ENCODE data around the gene KRTAP1-3.
A peak's percentile ranks its signal among the peaks of the same experiment; 100 is the strongest.

Gene KRTAP1-3

DNA sequence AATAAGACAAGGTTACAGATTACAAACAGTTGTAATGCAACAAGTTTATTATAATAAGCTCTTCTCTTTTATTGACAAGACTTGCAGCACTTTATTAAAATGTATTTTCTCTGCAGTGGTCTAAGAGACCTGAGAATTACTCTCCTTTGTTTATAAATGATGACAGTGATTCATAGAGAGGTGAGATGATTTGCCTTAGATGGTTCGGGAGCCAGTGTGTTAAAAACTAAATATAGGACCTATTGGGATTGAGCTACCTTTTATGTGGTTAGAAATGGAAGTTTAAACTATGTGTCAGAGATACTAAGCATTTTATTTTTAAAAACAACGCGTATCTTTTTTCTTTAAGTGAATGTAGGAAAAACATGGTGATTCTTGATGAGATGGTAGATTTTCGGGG is 37.8 kb downstream of the KRTAP1-3 start:
- TF ChIP-seq, protein P1, sequence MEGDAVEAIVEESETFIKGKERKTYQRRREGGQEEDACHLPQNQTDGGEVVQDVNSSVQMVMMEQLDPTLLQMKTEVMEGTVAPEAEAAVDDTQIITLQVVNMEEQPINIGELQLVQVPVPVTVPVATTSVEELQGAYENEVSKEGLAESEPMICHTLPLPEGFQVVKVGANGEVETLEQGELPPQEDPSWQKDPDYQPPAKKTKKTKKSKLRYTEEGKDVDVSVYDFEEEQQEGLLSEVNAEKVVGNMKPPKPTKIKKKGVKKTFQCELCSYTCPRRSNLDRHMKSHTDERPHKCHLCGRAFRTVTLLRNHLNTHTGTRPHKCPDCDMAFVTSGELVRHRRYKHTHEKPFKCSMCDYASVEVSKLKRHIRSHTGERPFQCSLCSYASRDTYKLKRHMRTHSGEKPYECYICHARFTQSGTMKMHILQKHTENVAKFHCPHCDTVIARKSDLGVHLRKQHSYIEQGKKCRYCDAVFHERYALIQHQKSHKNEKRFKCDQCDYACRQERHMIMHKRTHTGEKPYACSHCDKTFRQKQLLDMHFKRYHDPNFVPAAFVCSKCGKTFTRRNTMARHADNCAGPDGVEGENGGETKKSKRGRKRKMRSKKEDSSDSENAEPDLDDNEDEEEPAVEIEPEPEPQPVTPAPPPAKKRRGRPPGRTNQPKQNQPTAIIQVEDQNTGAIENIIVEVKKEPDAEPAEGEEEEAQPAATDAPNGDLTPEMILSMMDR (IDR thresholded peaks at IDR 0.05; ENCODE audit: low read depth, low read length) = no peak
- no peak for DNase-seq
- Histone ChIP-seq H3K27ac (no peak overlapping the region), H3K36me3 (no peaks in the 10 kb centered on the region), H3K9me3 (ENCODE audit: severe bottlenecking) (no peaks in the 10 kb centered on the region), H3K4me3 (ENCODE audit: low read depth, low read length) (no peak overlapping the region), H3K27me3 (ENCODE audit: insufficient read depth, low read depth, severe bottlenecking) (no peaks in the 10 kb centered on the region)

DNA sequence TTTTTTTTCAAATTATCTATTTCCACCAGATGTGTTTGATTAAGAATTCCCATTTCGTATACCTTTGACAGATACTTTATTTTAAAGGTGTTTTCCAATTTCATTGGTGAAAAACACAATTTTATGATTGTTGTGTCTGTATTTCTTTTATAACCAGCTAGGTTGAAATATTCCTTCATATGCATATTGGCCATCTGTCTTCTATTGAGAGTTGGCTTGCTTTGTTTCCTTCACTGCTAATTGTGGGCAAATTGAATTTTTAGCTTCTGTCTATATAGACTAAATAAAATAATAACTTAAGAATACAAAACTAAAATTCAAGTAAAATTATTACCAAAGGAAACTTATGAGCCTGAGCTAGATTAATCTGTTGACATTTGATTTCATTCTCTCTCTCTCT is 39.6 kb downstream of the KRTAP1-3 start:
- DNase-seq = no peak
- no peak overlapping the region for H3K27ac ChIP-seq

DNA sequence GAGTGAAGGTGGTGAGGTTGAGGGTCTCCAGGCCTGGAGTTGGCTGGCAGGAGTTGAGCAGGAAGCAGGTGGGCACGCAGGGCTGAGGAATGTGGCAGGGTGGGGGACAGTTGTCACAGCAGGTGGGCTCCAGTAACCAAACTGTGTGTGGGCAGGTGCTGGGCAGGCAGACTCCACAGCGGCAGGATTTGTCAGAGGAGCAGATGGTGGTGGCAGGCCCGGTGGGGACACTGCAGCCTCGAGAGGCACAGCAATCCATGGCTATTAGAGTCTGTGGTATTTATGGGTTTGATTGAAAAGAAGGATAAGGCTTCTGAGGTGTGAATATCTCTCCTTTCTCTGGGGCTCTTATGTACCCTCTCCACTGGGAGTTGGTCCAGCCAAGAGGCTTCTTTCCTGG is 40.8 kb downstream of the KRTAP1-3 start, which contains the start of gene KRTAP3-3:
Gene KRTAP3-3 (minus strand): TSS at position 326 of the 400 bp plus-strand sequence. CDS start 67 bp downstream, at position 259.
- Histone ChIP-seq H3K9me3 (ENCODE audit: severe bottlenecking) (peaks cover 9% of the 10 kb centered on the region), H3K4me3 (ENCODE audit: low read depth, low read length) (peak within 1 kb of the TSS; percentile 8; the same call in 1 of the 2 replicates), H3K27ac (peak within 1 kb of the TSS; percentile 65), H3K36me3 (no peaks in the 10 kb centered on the region), H3K27me3 (ENCODE audit: insufficient read depth, low read depth, severe bottlenecking) (no peaks in the 10 kb centered on the region)
- peak; percentile 93 for DNase-seq
- TF ChIP-seq, protein P1 (IDR thresholded peaks at IDR 0.05; ENCODE audit: low read depth, low read length) = no peak

More for the DNA sequence above, 39.6 kb downstream of the KRTAP1-3 start:
- H3K4me3 ChIP-seq (ENCODE audit: low read depth, low read length) = no peak overlapping the region
- peaks cover 9% of the 10 kb centered on the region for H3K9me3 ChIP-seq (ENCODE audit: severe bottlenecking)
- H3K27me3 ChIP-seq (ENCODE audit: insufficient read depth, low read depth, severe bottlenecking) = no peaks in the 10 kb centered on the region
- no peaks in the 10 kb centered on the region for H3K36me3 ChIP-seq
- TF ChIP-seq, protein P1 (IDR thresholded peaks at IDR 0.05; ENCODE audit: low read depth, low read length) = no peak

DNA sequence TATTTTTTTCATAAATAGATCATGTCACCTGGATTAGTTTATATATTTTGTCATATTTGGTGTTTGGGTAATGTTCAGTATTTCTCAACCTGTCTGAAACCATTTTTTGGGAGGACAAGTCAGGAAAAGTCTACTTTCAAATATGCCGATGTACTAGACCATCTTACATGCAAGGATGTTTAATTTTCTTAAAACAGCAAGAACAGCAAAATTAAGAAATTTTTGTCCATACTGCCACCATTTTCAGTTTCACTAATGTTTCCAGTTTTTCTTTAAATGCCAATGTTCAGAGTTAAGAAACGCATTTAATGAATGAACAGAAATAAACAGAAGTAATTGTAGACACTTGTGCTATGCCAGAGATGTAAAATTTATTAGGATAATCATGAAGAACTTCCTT is 41.6 kb downstream of the KRTAP1-3 start:
- DNase-seq = no peak
- Histone ChIP-seq H3K9me3 (ENCODE audit: severe bottlenecking) (peaks cover 9% of the 10 kb centered on the region), H3K27ac (peak overlapping the region; percentile 65), H3K27me3 (ENCODE audit: insufficient read depth, low read depth, severe bottlenecking) (no peaks in the 10 kb centered on the region), H3K4me3 (ENCODE audit: low read depth, low read length) (no peak overlapping the region), H3K36me3 (no peaks in the 10 kb centered on the region)
- TF ChIP-seq, protein P1 (IDR thresholded peaks at IDR 0.05; ENCODE audit: low read depth, low read length) = no peak

DNA sequence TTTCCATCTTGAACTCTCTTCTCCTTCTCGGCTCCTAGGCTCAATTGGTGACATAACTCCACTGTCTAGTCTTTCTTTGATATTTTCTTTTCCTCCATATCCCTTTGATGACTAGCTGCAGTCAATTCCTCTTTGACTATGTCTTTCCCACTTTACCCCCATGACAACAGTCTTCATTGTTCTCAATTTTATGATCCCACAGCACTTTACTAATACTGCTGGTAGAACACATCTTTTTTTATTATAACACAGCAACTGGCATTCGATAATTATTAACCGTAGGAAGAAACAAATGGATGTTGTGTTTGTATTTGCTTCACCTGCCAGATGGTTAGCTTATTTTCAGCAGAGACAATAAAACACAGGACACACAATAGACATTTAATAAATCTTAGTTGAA is 42.0 kb downstream of the KRTAP1-3 start:
- TF ChIP-seq, protein P1 (IDR thresholded peaks at IDR 0.05; ENCODE audit: low read depth, low read length) = no peak
- no peaks in the 10 kb centered on the region for H3K36me3 ChIP-seq

DNA sequence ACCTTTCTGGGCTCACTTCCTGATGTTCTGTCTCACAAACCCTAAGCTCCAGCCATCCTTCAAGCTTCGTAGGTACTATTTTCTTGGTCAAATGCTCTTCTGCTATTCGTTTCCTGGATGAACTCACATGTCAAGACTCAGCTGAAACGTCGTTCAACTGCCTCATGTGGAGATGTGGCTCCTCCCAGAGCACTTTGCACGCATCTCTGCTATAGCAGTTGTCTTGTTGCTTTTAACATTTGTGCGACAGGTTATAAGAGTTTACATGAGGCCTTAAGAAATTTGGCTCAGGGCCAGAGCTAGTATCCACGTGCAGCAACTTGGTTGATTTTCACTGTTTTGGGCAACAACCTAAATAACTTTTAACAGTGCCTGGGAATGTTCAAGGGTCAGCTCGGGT is 47.8 kb downstream of the KRTAP1-3 start:
- H3K36me3 ChIP-seq = no peaks in the 10 kb centered on the region
- no peaks in the 10 kb centered on the region for H3K27me3 ChIP-seq (ENCODE audit: insufficient read depth, low read depth, severe bottlenecking)
- H3K4me3 ChIP-seq (ENCODE audit: low read depth, low read length) = no peak overlapping the region
- peaks cover 9% of the 10 kb centered on the region for H3K9me3 ChIP-seq (ENCODE audit: severe bottlenecking)
- H3K27ac ChIP-seq = no peak overlapping the region
- DNase-seq = no peak
- TF ChIP-seq, protein P1 (IDR thresholded peaks at IDR 0.05; ENCODE audit: low read depth, low read length) = no peak

More for the DNA sequence above, 42.0 kb downstream of the KRTAP1-3 start:
- Histone ChIP-seq H3K4me3 (ENCODE audit: low read depth, low read length) (no peak overlapping the region), H3K9me3 (ENCODE audit: severe bottlenecking) (peaks cover 9% of the 10 kb centered on the region), H3K27me3 (ENCODE audit: insufficient read depth, low read depth, severe bottlenecking) (no peaks in the 10 kb centered on the region), H3K27ac (no peak overlapping the region)
- DNase-seq = no peak
